WERI-Rb-1 (cell line): Measurements from ENCODE around the gene HOXB3.

Experiments used
- DNase-seq: peaks from one replicate; pipeline ENCODE4 v3.0.0-alpha.2; 2020
- H3K27ac ChIP-seq: fragments of 250-450 bp; sonication (Bioruptor Pico); 2 replicates; pipeline ENCODE4 v1.5.1; 2020; ENCODE audit warnings: mild to moderate bottlenecking, moderate library complexity
- H3K27me3 ChIP-seq: fragments of 250-450 bp; sonication (Bioruptor Pico); 2 replicates; pipeline ENCODE4 v1.5.1; 2021; ENCODE audit warnings: mild to moderate bottlenecking, low read depth, moderate library complexity; ENCODE audit not compliant: insufficient read depth, severe bottlenecking
- H3K36me3 ChIP-seq: fragments of 250-450 bp; sonication (Bioruptor Pico); 2 replicates; pipeline ENCODE4 v1.5.1; 2020; ENCODE audit warnings: mild to moderate bottlenecking, moderate library complexity
- H3K4me3 ChIP-seq: 2 replicates; pipeline ENCODE4 v1.5.1; 2011; ENCODE audit warnings: low read depth, mild to moderate bottlenecking, control low read depth, low read length
- H3K9me3 ChIP-seq: fragments of 250-450 bp; sonication (Bioruptor Pico); 2 replicates; pipeline ENCODE4 v1.5.1; 2021; ENCODE audit warnings: mild to moderate bottlenecking, moderate library complexity; ENCODE audit not compliant: severe bottlenecking
- CTCF ChIP-seq: IDR thresholded peaks from 2 replicates; pipeline ENCODE4 v1.5.1; 2011; ENCODE audit warnings: low read depth, mild to moderate bottlenecking, control low read depth, inconsistent platforms, low read length

Gene HOXB3

GRCh38 chr17:48575066-48575582 lies 14.9 kb downstream of the HOXB3 start:
- Histone ChIP-seq H3K4me3 (no peak overlapping the region), H3K36me3 (no peaks in the 10 kb centered on the region), H3K27me3 (peaks cover 93% of the 10 kb centered on the region), H3K27ac (no peak overlapping the region), H3K9me3 (peaks cover 4% of the 10 kb centered on the region)
- TF ChIP-seq CTCF: no peak
- no peak for DNase-seq

DNA sequence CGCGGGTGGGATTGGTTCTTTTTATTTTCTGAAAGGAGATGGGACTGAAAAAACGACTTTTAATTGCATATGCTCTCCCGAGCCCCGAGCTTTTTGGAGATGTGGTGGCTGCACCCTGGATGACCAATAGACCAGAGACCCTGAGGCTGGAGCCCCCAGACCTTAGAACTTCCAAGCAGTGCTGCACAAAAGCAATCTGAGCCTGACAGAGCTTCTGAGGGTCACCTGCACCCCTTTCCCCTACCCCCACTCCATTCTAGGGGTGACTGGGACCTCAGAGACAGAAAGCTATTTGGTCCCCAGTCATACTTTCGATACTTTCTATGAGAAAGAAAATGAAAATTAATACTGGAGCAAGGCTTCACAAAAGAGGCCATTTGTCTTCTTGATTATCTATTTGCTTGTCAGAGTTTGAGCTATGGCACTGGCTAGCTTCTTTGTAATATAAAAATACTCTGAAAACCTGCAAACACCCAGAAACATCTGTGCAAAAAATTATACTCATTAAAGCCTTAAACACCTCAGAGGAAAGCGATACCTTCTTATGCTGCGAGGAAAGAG lies 15.5 kb downstream of the HOXB3 start:
- H3K9me3 ChIP-seq: peaks cover 2% of the 10 kb centered on the region
- no peak overlapping the region for H3K27ac ChIP-seq
- no peaks in the 10 kb centered on the region for H3K36me3 ChIP-seq
- peaks cover 93% of the 10 kb centered on the region for H3K27me3 ChIP-seq
- H3K4me3 ChIP-seq: no peak overlapping the region
- no peak for TF ChIP-seq CTCF
- no peak for DNase-seq

GRCh38 chr17:48571826-48572417 lies 18.1 kb downstream of the HOXB3 start:
- no peak for TF ChIP-seq CTCF
- H3K36me3 ChIP-seq: no peaks in the 10 kb centered on the region
- DNase-seq: no peak
- H3K27ac ChIP-seq: no peak overlapping the region
- peaks cover 99% of the 10 kb centered on the region for H3K27me3 ChIP-seq
- no peaks in the 10 kb centered on the region for H3K9me3 ChIP-seq
- H3K4me3 ChIP-seq: no peak overlapping the region

DNA sequence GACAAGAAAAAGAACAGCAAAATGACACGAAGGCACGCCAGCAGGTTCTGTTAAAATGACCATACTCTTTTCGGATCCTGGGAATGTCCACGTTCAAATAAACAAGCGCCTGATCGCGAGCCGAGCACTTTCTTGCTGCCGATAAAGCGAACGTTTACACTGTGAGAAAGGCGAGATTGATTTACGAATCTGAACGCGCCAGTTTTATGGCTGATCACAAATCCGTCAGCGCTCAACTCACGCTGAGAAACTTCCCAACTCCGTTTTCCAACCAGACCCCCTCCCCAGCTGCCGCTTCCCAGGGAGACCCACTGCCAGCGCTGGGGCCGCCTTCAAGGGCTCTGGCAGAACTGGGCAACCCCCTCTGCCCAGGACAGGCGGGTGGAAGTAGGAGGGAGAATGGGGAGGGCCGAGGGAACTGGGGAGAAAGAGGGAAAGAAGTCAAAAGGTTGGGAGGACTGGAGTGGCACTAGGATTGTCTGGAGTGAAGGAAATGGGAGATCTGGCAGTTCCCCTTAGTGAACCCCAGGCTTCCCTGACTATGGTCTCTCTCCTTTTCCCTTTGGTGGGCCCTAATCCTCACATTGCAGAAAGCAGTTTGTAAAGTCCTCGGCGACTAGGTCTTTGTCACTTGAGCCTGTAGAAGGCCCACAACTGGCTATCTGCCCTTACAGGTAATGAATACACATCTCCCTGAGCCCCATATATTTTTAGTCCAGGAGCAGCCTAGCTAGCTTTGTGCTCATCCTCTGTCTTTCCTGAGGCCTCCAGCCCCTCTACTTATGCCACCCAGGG lies 18.8 kb downstream of the HOXB3 start:
- Histone ChIP-seq H3K4me3 (no peak overlapping the region), H3K27me3 (peaks cover 100% of the 10 kb centered on the region), H3K36me3 (no peaks in the 10 kb centered on the region), H3K27ac (no peak overlapping the region), H3K9me3 (no peaks in the 10 kb centered on the region)
- DNase-seq: no peak
- TF ChIP-seq CTCF: no peak

DNA sequence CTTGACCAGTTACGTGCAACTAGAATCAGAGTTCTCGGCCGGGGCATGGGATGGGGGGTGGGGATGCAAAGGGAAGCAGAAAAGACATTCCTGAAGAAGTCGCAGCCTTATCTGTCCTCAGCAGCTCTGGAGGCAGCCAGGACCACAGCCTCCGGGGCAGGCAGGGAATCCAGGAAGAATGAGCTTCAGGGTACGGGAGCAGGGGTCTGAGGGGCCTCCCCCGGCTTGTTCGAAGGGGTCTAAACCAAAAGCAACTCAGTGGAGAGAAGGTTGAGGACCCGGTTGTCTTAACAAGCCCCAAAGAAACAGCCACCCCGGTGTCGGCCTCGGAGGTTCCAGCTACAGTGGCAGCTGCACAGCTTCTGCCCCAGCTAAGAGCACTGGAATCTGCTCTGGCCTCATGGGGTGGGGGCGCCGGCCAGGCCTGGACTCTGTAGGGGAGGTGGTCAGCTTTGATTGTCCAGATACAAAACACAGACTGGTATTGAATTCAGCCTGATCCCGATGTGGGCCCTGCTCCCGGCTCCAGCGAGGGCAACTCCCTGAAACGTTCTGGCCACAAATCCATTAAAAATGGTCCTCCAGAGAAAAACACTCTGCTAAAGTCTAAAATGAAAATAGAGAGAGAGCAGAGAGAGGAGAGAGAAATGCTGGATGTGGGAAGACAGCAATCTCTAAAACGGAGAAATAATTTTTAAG lies 19.6 kb downstream of the HOXB3 start:
- no peak overlapping the region for H3K27ac ChIP-seq
- no peaks in the 10 kb centered on the region for H3K9me3 ChIP-seq
- peaks cover 100% of the 10 kb centered on the region for H3K27me3 ChIP-seq

More for the DNA sequence above, 19.6 kb downstream of the HOXB3 start:
- Histone ChIP-seq H3K36me3 (no peaks in the 10 kb centered on the region), H3K4me3 (no peak overlapping the region)
- DNase-seq: no peak
- no peak for TF ChIP-seq CTCF
